Measurements from ENCODE around the gene GATA5.
"Not testable (repeated sequence)": the region's sequence is repeated elsewhere in the genome, so short reads cannot be mapped to it uniquely, and the experiment has no call there.

Gene GATA5

DNA sequence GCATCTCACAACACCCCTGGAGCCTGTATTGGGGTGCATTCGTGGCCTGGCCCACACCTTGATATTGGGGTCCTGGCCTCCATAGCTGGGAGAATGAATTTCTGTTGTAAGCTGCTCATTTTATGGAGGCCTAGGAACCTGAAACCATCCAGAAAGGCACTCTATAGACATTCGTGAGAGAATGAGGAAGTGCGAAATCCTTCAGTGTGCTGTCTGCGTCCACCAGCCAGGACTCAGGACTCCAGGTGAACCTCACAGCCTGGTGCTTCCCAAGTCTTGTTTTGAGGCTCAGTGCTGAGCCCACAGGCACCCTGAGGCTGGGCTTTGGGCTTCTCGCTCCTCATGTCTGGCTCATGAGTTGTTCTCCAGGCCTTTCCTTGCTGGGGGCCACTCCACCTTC, 36.6 kb downstream of the GATA5 start:
- H3K4me1 ChIP-seq (ENCODE audit: insufficient read depth, low read length): no peaks in the 10 kb centered on the region
- no peaks in the 10 kb centered on the region for H3K36me3 ChIP-seq (ENCODE audit: insufficient read depth, low read length)
- H3K9me3 ChIP-seq (ENCODE audit: control insufficient read depth, insufficient read depth, low read length): no peaks in the 10 kb centered on the region; the same call in 1 of the 2 replicates
- H3K9ac ChIP-seq (ENCODE audit: low read depth, low read length): no peak overlapping the region

DNA sequence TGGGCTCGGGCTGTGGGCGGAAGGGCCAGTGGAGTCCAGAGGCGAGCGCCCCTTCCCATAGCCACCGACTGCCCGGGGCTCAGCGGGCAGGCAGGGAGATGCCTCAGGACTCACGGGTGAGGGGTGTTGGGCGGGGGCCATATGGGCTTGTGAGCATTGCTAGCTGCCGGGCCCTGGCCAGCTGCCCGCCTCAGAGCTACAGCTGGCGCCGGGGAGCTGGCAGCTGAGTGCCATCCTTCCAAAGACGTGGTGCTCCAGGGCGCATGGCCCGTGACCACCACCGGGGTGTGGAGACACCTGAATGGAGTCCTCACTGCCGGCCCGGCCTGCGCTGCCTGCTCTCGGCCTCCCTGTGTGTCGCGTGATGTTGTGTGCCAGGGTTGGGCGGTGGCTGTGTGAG, 37.9 kb downstream of the GATA5 start:
- Histone ChIP-seq H3K9me3 (ENCODE audit: control insufficient read depth, insufficient read depth, low read length) (no peaks in the 10 kb centered on the region; the same call in 1 of the 2 replicates), H3K4me1 (ENCODE audit: insufficient read depth, low read length) (no peaks in the 10 kb centered on the region), H3K9ac (ENCODE audit: low read depth, low read length) (no peak overlapping the region), H3K36me3 (ENCODE audit: insufficient read depth, low read length) (no peaks in the 10 kb centered on the region)

DNA sequence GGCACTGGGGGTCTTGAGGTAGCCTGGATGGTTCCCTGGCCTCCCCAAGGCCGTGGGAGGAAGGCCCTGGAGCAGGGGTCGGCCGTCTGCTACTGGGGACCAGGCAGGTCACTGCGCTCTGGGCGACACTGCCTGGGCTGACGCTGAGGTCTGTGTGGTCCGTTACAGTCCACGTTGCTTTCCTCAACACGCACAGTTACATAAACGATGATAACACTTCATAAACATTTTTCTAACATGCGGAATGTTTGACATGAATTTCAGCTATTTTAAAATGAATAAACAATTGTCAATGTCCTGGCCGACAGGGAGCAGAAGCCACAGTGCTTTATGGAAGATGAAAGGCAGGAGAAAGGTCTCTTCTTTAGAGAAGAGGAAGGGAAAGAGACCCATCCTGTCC, 38.3 kb downstream of the GATA5 start:
- Histone ChIP-seq H3K9me3 (ENCODE audit: control insufficient read depth, insufficient read depth, low read length) (no peaks in the 10 kb centered on the region; the same call in 1 of the 2 replicates), H3K4me1 (ENCODE audit: insufficient read depth, low read length) (no peaks in the 10 kb centered on the region), H3K36me3 (ENCODE audit: insufficient read depth, low read length) (no peaks in the 10 kb centered on the region), H3K9ac (ENCODE audit: low read depth, low read length) (no peak overlapping the region)

DNA sequence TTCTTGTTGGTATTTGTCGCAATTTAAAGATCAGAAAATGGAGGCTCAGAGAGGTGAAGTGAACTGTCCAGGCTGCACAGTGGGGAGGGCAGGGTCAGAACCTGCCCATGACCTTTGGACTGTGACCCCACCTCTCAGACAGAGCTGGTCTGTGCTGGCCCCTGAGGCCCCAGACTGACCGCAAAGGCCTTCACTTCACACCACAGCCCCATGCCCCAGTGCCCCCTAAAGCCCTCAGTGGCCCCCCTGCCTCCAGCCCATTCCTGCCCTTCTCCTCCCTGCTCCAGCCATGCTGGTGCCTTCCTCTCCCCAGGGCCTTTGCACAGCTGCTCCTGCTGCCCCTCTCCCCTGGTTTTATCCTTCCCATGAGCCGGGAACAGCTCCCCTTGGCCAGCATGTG, 39.1 kb downstream of the GATA5 start:
- Histone ChIP-seq H3K9ac (ENCODE audit: low read depth, low read length) (no peak overlapping the region), H3K36me3 (ENCODE audit: insufficient read depth, low read length) (no peaks in the 10 kb centered on the region), H3K9me3 (ENCODE audit: control insufficient read depth, insufficient read depth, low read length) (no peaks in the 10 kb centered on the region; the same call in 1 of the 2 replicates), H3K4me1 (ENCODE audit: insufficient read depth, low read length) (no peaks in the 10 kb centered on the region)

DNA sequence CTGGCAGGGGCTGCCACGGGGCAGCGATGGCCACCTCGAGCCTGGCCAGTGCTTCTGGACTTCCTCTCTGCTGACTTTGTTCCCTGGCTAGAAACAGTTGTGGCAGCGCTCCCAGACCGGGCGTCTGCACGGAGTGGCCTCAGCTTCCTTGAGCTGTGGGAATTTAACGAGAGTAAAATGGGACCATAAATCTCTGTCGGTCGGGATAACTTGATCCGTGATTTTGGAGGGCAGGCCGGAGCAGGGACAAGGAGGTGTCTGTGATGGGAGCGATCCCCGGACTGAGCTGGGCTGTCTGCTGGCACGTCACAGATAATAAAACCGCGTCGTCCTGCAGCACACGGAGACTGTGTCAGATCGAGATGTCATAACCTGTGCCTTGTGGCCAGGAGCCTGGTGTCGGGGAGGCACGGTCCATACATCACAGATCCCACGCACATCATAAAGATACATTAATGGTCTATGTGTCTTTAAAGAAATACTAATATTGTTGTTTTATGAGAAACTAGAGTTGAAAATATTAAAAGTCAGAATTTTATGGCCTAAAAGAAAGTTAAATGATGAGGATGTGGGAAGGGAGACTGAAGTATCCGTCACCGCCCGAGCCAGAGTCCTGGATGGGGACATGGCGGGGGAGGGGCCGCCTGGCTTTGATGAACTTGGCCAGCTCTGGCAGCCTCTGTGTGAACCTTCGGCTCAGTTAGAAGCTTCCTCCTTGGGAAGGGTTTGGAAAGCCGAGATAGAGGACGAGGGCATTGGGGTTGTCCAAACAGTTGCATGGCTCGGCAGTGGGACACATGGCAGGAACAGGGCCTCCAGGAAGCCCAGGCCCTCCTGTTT, 41.9 kb downstream of the GATA5 start:
- Histone ChIP-seq H3K9me3 (ENCODE audit: control insufficient read depth, insufficient read depth, low read length) (no peaks in the 10 kb centered on the region; the same call in 1 of the 2 replicates), H3K9ac (ENCODE audit: low read depth, low read length) (no peak overlapping the region), H3K36me3 (ENCODE audit: insufficient read depth, low read length) (no peaks in the 10 kb centered on the region), H3K4me1 (ENCODE audit: insufficient read depth, low read length) (no peaks in the 10 kb centered on the region)

DNA sequence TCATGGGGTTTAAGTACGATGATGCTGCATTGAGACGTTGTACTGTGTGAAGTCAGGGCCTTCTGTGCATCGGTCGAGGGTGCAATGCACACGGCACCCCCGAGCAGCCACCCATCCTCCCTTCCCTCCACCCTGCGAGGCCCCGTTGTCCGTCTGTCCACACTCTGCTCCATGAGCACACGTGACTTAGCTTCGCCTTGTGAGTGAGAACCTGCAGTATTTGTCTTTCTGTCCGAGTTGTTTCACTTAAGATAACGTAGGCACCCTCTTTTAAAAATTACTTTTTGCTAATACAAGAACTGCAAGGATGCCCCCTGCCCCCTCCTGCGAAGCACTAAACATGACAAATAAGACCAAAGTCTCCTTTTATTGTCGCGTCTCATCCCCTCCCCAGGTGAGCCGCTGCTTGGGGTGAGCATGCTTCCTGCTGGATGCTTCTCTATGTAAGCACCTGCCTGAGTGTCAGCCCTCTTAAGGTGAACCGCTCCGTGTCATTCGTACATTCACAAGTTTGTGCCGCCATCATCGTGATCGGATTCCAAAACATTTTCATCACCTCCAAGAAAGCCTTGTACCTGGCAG, 44.8 kb downstream of the GATA5 start:
- no peaks in the 10 kb centered on the region; the same call in 1 of the 2 replicates for H3K9me3 ChIP-seq (ENCODE audit: control insufficient read depth, insufficient read depth, low read length)
- no peaks in the 10 kb centered on the region for H3K36me3 ChIP-seq (ENCODE audit: insufficient read depth, low read length)
- no peak overlapping the region for H3K9ac ChIP-seq (ENCODE audit: low read depth, low read length)
- no peaks in the 10 kb centered on the region for H3K4me1 ChIP-seq (ENCODE audit: insufficient read depth, low read length)

DNA sequence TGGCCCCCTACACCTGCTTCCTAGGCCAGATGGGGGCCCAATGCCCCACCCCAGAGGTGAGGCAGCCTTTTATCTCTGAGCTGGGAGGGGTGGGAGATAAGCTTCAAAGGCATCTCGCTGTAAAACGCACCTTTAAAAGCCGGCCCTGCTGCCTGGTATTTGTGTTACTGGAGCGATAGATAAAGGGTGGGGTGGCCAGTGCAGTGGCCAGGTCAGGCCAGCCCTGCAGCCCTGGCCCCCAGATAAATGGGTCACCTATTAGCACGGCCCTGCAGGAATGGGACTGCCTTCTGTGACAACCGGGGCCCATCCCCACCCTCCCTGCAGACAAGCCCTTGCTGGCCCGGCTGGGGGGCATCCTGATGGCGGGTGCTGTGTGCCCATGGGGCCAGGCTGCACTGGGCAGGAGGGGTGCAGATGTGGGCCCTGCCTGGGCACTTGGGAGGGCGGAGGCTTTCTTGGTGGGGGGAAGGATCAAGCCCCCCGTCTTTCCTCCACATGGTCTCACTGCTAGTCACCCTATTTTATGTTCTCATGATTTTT, 45.4 kb downstream of the GATA5 start:
- H3K9me3 ChIP-seq (ENCODE audit: control insufficient read depth, insufficient read depth, low read length): no peaks in the 10 kb centered on the region; the same call in 1 of the 2 replicates
- no peaks in the 10 kb centered on the region for H3K4me1 ChIP-seq (ENCODE audit: insufficient read depth, low read length)
- H3K9ac ChIP-seq (ENCODE audit: low read depth, low read length): no peak overlapping the region
- no peaks in the 10 kb centered on the region for H3K36me3 ChIP-seq (ENCODE audit: insufficient read depth, low read length)

DNA sequence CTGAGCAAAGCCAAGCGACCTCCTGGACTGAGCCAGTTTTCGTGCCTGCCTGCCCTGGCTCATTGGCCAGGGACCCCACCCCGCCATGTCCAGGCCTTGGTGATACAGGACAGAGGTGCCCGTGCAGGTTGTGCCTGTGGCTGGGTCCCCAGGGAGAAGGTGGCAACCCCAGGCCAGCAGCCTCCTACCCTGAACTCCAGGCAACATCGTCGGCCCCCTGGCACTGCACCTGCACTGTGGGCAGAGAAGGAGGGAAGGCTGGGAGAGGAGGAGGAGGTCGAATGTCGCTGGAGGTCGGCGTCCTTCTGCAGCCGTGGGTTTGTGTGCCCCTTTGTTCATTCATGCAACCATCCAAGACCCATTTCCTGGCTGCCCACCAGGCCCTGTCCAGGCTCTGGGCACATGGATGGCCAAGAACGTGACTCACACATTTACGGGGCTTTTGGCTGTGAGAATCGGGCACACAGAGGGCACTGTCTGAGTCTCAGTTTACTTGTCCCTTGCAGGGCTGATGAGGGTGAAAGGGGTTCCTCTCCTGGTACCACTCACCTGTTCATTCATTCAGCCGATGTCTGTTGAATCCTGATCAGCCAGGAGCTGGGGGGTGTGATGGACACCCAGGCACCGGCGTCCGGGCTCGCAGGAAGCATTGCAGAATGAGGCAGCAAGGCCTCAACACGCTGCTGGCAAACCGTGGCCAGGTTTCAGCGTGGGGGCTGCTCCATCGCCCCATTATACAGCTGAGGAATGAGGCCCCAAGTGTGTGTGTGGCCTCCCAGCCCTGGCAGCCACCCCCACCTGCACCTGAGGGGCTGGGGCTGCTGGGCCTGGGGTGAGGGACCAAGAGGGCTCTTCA, 46.1 kb downstream of the GATA5 start:
- Histone ChIP-seq H3K36me3 (ENCODE audit: insufficient read depth, low read length) (no peaks in the 10 kb centered on the region), H3K4me1 (ENCODE audit: insufficient read depth, low read length) (no peaks in the 10 kb centered on the region), H3K9ac (ENCODE audit: low read depth, low read length) (no peak overlapping the region), H3K9me3 (ENCODE audit: control insufficient read depth, insufficient read depth, low read length) (no peaks in the 10 kb centered on the region)

DNA sequence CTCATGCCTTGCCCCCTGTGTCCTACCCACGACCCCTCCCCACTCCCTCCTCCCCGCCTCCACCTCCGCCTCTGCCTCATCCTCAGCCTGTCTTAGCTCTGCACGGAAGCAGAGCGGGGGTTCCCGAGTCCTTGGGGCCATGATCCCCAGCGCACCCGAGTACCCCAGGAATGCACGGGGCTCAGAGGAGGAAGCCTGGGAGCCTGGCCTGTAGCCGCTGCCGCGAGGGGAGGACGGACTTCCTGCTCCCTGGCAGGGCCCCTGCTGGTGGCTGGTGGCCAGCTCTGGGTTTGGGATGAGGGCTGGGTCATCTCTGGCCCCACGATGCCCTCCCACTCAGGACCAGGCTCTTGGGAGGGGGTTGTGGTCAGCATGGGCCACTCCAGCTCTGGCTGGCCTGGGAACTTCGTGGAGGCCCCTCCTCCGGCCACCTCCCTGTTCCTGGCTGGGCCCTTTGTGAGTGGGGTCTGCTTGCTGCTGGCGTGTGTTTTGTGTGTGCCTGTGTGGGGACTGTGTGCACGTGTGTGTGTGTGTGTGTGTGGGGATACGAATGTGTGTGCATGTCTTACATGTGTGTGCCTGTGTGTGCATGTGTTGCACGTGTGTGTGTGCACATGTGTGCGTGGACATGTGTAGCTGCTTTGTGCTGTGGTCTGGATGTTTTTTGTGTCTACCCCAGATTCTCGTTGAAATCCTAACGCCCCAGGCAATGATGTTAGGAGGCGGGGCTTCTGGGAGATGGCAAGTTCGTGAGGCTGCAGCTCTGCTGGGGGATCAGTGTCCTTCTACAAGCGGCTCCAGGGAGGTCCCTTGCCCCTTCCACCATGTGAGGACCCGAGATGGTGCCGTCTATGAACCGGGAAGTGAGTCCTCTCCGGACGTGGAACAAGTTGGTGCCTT, 47.1 kb downstream of the GATA5 start:
- Histone ChIP-seq H3K4me1 (ENCODE audit: insufficient read depth, low read length) (no peaks in the 10 kb centered on the region), H3K9ac (ENCODE audit: low read depth, low read length) (no peak overlapping the region), H3K36me3 (ENCODE audit: insufficient read depth, low read length) (no peaks in the 10 kb centered on the region), H3K9me3 (ENCODE audit: control insufficient read depth, insufficient read depth, low read length) (no peaks in the 10 kb centered on the region)

DNA sequence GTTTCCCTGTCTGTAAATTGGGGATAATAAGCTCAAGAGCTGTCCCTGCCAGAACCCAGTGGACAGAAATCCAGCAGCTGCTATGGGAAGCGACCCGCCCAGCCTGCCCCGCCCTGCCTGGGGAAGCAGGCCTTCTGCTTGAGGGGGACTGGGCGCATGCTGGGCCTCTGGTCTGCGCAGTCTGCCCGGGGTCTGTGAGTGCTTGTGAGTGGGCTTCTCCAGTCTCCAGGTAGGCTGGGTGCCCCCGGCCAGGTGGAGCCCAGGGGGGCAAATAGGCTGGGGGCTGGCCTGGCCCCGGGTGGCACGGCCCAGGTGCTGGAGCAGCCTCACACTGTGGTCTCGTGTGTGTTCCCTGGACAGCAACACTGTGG, 47.8 kb downstream of the GATA5 start:
- H3K4me1 ChIP-seq (ENCODE audit: insufficient read depth, low read length): no peaks in the 10 kb centered on the region
- no peaks in the 10 kb centered on the region for H3K9me3 ChIP-seq (ENCODE audit: control insufficient read depth, insufficient read depth, low read length)
- H3K36me3 ChIP-seq (ENCODE audit: insufficient read depth, low read length): no peaks in the 10 kb centered on the region
- H3K9ac ChIP-seq (ENCODE audit: low read depth, low read length): no peak overlapping the region

DNA sequence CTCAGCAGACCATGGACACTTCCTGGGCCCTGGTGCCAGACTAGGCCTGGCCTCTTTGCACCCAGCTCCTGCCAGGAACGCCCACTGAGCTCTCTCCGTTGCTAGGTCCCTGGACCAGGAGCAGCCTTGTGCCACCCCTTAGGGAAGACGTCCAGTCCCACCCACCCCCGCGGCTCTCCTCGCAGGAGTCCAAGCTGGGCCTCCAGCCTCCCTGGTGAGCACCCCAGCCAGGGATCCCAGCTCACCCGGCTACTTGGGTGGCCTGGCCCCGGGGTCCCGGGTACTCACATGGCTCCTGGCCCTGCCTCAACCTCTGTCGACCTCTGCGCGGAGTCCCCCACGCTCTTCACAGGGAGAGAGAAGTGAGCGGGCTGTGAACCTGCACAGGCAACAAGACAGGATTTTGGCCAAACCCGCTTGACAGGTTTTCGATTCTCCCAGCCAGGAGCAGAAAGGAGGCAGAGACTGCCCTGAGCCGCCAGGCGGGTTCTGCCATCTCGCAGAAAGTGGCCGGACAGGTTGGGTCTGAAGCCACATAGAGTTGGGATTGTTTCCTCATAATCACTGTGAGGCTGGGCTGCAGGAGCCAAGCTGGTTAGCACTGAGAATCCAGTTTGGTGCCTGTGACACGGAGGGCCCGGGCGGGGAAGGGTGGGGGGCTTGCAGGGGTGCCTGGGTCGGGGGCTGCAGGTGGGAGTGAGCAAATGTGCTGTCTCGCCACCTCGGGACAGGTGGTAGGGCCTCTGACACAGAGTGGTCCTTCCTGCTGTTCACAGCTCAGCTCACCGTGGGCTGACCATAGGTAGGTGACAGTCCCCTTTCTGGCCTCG, 48.4 kb downstream of the GATA5 start, which contains the start of gene RBBP8NL:
RBBP8NL (minus strand) TSS at position 368 of the 830 bp plus-strand sequence. CDS start 7,892 bp downstream, outside the sequence.
- Histone ChIP-seq H3K4me1 (ENCODE audit: insufficient read depth, low read length) (no peaks in the 10 kb centered on the region), H3K9me3 (ENCODE audit: control insufficient read depth, insufficient read depth, low read length) (no peaks in the 10 kb centered on the region), H3K36me3 (ENCODE audit: insufficient read depth, low read length) (no peaks in the 10 kb centered on the region), H3K9ac (ENCODE audit: low read depth, low read length) (no peak within 1 kb of the TSS)

DNA sequence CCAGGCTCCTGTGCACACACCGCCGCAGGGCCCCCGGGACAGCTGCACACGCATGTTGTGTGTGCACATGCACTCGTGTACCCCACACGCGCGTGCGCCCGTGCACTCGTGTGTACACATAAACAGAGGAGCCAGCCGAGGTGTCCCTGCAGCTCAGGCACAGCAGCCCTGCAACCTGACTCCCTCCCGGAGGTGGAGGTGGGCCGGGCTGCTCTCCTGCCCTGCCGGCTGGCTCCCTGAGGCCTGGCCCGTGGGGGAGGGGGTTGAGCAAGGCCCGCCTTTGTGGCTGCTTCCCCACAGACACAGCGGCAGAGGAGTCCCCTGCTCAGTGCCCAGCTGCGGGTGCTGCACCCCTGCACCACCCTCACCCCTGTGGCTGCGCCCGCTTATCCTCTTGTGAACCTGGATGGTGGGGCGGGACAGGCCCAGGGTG, 49.1 kb downstream of the GATA5 start:
- Histone ChIP-seq H3K9ac (ENCODE audit: low read depth, low read length) (no peak overlapping the region), H3K4me1 (ENCODE audit: insufficient read depth, low read length) (no peaks in the 10 kb centered on the region), H3K9me3 (ENCODE audit: control insufficient read depth, insufficient read depth, low read length) (no peaks in the 10 kb centered on the region), H3K36me3 (ENCODE audit: insufficient read depth, low read length) (no peaks in the 10 kb centered on the region)

DNA sequence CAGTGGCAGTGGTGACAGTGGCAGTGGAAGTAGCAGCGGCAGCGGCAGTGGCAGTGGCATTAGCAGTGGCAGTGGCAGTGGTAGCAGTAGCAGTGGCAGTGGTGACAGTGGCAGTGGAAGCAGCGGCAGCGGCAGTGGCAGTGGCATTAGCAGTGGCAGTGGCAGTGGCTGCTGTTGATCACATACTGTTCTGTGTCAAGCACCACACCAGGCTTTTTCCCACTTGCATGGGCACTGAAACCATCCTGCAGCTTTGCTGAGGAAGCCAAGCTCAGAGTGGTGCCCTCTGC, 49.8 kb downstream of the GATA5 start:
- H3K9me3 ChIP-seq (ENCODE audit: control insufficient read depth, insufficient read depth, low read length); H3K36me3 ChIP-seq (ENCODE audit: insufficient read depth, low read length); H3K4me1 ChIP-seq (ENCODE audit: insufficient read depth, low read length); H3K9ac ChIP-seq (ENCODE audit: low read depth, low read length): not testable (repeated sequence)
